Measurements from ENCODE around the gene MAPKAP1. TPM values are rescaled to one million over a fixed set of nuclear protein-coding genes. Genes with fewer than 3 reads are reported as not detected.

MAPKAP1 gene
- total and polyA plus RNA-seq, 9 of the 15 experiments (the other 6 are each of a cell fraction or from before 2014, with no cell fraction given): 2.6 to 82.1 (median 61.1) TPM

DNA sequence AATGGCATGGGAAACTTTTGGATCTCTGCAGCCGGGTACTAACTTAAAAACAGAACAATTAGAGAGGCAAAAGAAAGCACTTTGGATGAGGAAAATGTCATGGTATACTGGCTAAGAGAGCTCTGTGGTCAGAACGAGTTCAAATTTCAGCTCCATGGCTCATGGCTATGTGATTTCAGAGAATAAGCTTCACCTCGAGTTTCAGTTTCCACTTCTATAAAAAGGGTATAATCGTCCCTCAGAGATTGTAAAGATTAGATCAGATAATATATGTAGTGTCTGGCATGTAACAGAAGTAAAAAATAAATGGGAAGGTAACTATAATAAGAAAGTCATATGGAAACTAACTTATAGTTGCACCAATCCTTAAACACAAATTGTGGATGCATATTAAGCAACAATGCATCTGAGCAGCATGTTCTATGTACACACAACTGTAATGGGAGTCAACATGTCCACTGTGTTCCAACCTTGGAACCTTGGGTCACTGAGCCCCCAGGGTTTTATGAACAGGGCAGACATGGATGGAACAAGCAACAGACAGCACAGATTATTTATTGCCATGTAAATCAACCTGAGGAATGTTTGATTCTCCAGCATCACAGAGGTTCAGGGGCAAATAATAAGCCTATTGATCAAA lies 145.4 kb downstream of the MAPKAP1 start:
- intact Hi-C loops (cut with micrococcal nuclease): loop anchor here (10.0 kb wide), 1 partner anchor 933 kb away; no protein-coding TSS in a partner anchor
- Histone ChIP-seq H2AFZ (ENCODE audit: low read depth, low read length) (no peak overlapping the region), H4K20me1 (replicated peaks; ENCODE audit: control insufficient read depth, insufficient read depth, low read length) (no peaks in the 10 kb centered on the region), H3K36me3 (ENCODE audit: control insufficient read depth, insufficient read depth, low read length) (peaks cover 12% of the 10 kb centered on the region; the same call in 2 of the 3 replicates), H3K27me3 (ENCODE audit: control insufficient read depth in 2 of 2, insufficient read depth in 2 of 2, low read length in 2 of 2) (no peaks in the 10 kb centered on the region), H3K9me3 (replicated peaks; ENCODE audit: control insufficient read depth, insufficient read depth, low read depth, low read length) (no peaks in the 10 kb centered on the region), H3K79me2 (ENCODE audit: control insufficient read depth, insufficient read depth, low read length) (no peaks in the 10 kb centered on the region), H3K4me2 (ENCODE audit: insufficient read depth, low read length) (no peak overlapping the region), H3K9me1 (ENCODE audit: control insufficient read depth, insufficient read depth, low read length) (no peaks in the 10 kb centered on the region), H3K9ac (ENCODE audit: insufficient read depth in 1 of 2, low read depth in 2 of 2, low read length in 2 of 2) (no peak overlapping the region), H3K4me1 (replicated peaks in 1 of 2; ENCODE audit: control insufficient read depth in 2 of 2, insufficient read depth in 2 of 2, low read length in 2 of 2) (no peaks in the 10 kb centered on the region), H3K4me3 (no peak overlapping the region), H3K27ac (ENCODE audit: extremely low read depth, low read depth, low read length) (no peak overlapping the region)
- WGBS (ENCODE audit: insufficient coverage, low coverage, missing lambda C conversion rate): 26% methylated on average over 4 of the region's 4 CpGs
- ChIA-PET POLR2A (no interaction called here), CTCF (ENCODE audit: low intra/inter-chr PET ratio) (no interaction called here)
- TF ChIP-seq CEBPG (CRISPR knock-in tag; IDR thresholded peaks at IDR 0.05): no peak
- TF ChIP-seq CEBPG (tag; conservative IDR thresholded peaks at IDR 0.05 in 1 of 2, IDR thresholded peaks at IDR 0.05 in 1 of 2): 0 out of 4 replicates have a peak, but pooled peaks of 1 of the 2 experiments have one; percentile 30
- TF ChIP-seq TAL1 (IDR thresholded peaks at IDR 0.05): no peak
- in situ Hi-C loops (cut with MboI): no loop called here
- DNase-seq (ENCODE audit: extremely low read depth in 1 of 4, low spot score in 3 of 4): no peak
- no peak for FAIRE-seq
- no TSS peak for BruUV-seq (replicated peaks)
- no peak for ATAC-seq

DNA sequence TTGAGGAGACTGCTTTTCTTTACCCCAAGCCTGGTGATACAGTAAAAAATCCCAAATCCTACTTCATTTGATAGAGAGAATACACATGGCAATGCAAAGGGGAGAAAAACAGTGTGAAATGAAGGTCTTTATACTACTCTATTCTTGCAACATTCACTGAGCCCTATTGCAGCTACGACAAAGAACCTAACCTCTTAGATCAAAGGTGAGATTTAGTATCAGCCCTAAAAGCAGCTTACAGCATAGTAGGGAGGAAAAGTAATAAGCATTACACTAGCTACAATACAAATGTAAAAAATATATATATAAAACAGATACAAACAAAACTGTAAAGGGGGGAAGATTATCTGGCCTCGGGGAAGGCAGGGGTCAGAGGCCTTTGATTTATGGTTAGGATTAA lies 147.1 kb downstream of the MAPKAP1 start:
- no peaks in the 10 kb centered on the region for H3K27me3 ChIP-seq (ENCODE audit: control insufficient read depth in 2 of 2, insufficient read depth in 2 of 2, low read length in 2 of 2)
- no peak overlapping the region for H3K27ac ChIP-seq (ENCODE audit: extremely low read depth, low read depth, low read length)
- ChIA-PET POLR2A (interaction anchor here (1.0 to 1.1 kb wide), 2 partner anchors 15 to 18 kb away, joined by 3 to 4 read pairs; no protein-coding TSS in a partner anchor), CTCF (ENCODE audit: low intra/inter-chr PET ratio) (no interaction called here)
- intact Hi-C loops (cut with micrococcal nuclease) (loop anchor here (10.0 kb wide), 1 partner anchor 935 kb away; no protein-coding TSS in a partner anchor), in situ Hi-C loops (cut with MboI) (no loop called here)
- 60% methylated on average over 2 of the region's 2 CpGs for WGBS (ENCODE audit: insufficient coverage, low coverage, missing lambda C conversion rate)
- no peak overlapping the region for H2AFZ ChIP-seq (ENCODE audit: low read depth, low read length)
- no peak overlapping the region for H3K4me3 ChIP-seq
- no peaks in the 10 kb centered on the region for H3K9me1 ChIP-seq (ENCODE audit: control insufficient read depth, insufficient read depth, low read length)
- H4K20me1 ChIP-seq (replicated peaks; ENCODE audit: control insufficient read depth, insufficient read depth, low read length): no peaks in the 10 kb centered on the region
- no peaks in the 10 kb centered on the region; a peak in 1 of 5 replicates for H3K4me1 ChIP-seq (replicated peaks in 1 of 2; ENCODE audit: control insufficient read depth in 2 of 2, insufficient read depth in 2 of 2, low read length in 2 of 2)
- BruUV-seq (replicated peaks): no TSS peak
- DNase-seq (ENCODE audit: extremely low read depth in 1 of 4, low spot score in 3 of 4): no peak
- H3K9me3 ChIP-seq (replicated peaks; ENCODE audit: control insufficient read depth, insufficient read depth, low read depth, low read length): no peaks in the 10 kb centered on the region
- no peak for ATAC-seq
- no peak overlapping the region for H3K9ac ChIP-seq (ENCODE audit: insufficient read depth in 1 of 2, low read depth in 2 of 2, low read length in 2 of 2)
- no peak overlapping the region for H3K4me2 ChIP-seq (ENCODE audit: insufficient read depth, low read length)
- no peaks in the 10 kb centered on the region for H3K79me2 ChIP-seq (ENCODE audit: control insufficient read depth, insufficient read depth, low read length)
- no peak for FAIRE-seq
- H3K36me3 ChIP-seq (ENCODE audit: control insufficient read depth, insufficient read depth, low read length): peaks cover 12% of the 10 kb centered on the region; the same call in 2 of the 3 replicates
- TF ChIP-seq NFRKB (IDR thresholded peaks at IDR 0.05; ENCODE audit: low read depth) (no peak), ZBTB7A (IDR thresholded peaks at IDR 0.05; ENCODE audit: borderline replicate concordance, control insufficient read depth, low read depth, low read length) (no peak), CSDE1 (IDR thresholded peaks at IDR 0.05) (no peak)

All from K562 (cell line).